Neural progenitor cell (in vitro differentiated cells): ENCODE measurements around the gene FGF9.
A peak's percentile ranks its signal among the peaks of the same experiment; 100 is the strongest.

Experiments
- EZH2 ChIP-seq: fragments of 200-600 bp; sonication (generic); IDR thresholded peaks from 2 replicates; pipeline ENCODE4 v1.6.1; 2017; ENCODE audit warnings: antibody characterized with exemption, mild to moderate bottlenecking, moderate library complexity
- EZH2phosphoT487 ChIP-seq: fragments of 200-600 bp; sonication (generic); IDR thresholded peaks from 2 replicates; pipeline ENCODE4 v1.6.1; 2017; ENCODE audit warnings: antibody characterized with exemption
- TF ChIP-seq, protein P1 (sequence below): fragments of 200-600 bp; sonication (generic); IDR thresholded peaks from 2 replicates; pipeline ENCODE4 v1.5.1; 2017; ENCODE audit warnings: antibody characterized with exemption, mild to moderate bottlenecking

- TF ChIP-seq, protein P1, sequence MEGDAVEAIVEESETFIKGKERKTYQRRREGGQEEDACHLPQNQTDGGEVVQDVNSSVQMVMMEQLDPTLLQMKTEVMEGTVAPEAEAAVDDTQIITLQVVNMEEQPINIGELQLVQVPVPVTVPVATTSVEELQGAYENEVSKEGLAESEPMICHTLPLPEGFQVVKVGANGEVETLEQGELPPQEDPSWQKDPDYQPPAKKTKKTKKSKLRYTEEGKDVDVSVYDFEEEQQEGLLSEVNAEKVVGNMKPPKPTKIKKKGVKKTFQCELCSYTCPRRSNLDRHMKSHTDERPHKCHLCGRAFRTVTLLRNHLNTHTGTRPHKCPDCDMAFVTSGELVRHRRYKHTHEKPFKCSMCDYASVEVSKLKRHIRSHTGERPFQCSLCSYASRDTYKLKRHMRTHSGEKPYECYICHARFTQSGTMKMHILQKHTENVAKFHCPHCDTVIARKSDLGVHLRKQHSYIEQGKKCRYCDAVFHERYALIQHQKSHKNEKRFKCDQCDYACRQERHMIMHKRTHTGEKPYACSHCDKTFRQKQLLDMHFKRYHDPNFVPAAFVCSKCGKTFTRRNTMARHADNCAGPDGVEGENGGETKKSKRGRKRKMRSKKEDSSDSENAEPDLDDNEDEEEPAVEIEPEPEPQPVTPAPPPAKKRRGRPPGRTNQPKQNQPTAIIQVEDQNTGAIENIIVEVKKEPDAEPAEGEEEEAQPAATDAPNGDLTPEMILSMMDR: peak; percentile 53
- TF ChIP-seq EZH2 (no peak), EZH2phosphoT487 (no peak)
Observed at GRCh38 chr13:21625366-21625765, 45.5 kb upstream of the FGF9 start.
